Stimulated activated CD8-positive, alpha-beta memory T cell treated with anti-CD3 and anti-CD28 coated beads, Interleukin-15, amount 100 ng/mL, for 24 hours (primary cell): ENCODE measurements around the gene HES7.
A peak's percentile ranks its signal among the peaks of the same experiment; 100 is the strongest.

Experiments
- DNase-seq: peaks from one replicate; pipeline ENCODE4 v3.0.0-alpha.2; 2020; ENCODE audit warnings: low read depth

The HES7 gene

DNA sequence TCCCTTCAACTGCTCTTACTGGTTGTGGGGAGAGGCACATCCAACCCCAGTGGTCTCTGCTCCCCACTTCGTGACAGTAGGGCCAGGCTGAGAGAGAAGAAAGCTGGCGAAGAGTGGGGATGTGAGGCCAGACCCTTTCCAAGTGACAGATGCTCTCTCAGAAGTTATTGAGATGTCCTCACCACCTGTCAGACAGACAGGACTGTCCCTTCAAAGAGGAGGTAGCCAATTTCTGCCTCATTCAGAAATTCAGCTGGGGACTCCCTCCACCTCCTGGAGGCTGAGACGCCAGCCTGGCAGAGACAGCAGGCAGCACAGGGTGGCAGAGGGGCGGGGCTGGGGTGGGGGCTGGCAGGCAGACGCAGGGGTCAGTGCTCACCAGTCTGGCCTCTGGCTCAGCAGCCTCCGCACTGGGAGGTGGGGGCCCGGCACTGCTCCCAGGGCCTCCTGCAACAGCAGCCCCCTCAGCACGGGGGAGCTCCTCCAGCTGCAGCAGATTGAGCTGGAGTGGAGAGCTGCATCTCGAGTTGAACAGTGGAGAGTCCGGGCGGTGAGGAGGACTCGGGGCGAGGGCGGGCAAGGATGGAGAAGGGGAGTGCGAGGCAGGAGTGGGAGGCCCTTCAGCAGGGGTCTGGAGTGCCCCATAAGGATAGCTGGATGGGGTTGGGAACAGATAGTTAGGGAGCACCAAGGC, 19.1 kb upstream of the HES7 start:
- DNase-seq = no peak

DNA sequence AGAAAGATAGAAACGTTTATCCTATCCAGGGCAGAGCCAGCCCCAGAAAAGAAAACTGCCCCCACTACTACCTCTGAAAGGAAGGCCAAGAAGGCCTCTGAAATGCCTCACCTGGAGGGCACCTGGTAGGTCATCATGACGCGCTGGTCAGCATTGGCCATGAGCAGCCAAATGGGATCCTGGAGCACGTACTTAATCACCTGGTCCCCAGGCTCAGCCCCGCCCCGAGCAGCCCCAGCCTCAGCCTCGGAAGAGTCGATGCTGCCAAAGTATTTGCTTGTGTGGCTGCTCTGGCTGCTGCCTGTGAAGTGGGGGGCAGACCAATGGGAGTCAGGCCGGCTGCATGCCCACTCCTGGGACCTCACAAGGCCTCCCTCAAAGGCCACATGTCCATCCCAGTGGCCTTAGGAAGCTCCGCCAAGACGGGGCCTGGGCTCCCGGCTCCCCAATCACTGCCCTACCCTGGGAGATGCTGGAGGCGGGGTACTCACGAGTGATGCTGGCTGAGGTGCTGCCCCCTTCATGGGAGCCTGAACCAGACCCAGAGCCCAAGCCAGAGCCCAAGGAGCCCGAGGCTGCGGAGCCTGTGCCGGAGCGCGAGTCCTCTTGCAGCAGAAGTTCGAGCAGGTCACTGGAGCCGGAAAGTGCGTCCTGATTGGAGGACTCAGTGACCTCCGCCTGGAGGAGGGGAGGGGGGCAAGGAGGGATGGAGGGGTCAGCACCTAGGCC, 18.4 kb upstream of the HES7 start:
- no peak for DNase-seq

DNA sequence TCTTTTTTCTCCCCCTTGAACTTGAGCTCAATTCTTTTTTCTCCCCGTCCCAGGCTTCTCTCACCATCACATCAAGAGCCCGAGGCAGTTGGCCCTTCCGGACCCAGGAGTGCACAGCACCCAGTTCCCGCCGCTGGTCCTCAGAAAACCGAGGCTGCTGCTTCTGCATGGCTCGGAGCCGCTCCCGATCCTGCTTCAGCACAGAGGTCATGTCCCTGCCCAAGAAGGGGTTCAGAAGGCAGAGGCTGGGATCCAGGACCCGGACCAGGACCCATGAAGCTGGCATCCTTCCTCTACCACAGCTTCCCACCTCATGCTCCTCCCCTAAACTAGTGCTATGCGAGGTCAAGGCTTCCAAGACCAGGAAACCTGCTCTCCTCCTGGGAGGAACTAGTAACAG, 17.8 kb upstream of the HES7 start:
- no peak for DNase-seq

DNA sequence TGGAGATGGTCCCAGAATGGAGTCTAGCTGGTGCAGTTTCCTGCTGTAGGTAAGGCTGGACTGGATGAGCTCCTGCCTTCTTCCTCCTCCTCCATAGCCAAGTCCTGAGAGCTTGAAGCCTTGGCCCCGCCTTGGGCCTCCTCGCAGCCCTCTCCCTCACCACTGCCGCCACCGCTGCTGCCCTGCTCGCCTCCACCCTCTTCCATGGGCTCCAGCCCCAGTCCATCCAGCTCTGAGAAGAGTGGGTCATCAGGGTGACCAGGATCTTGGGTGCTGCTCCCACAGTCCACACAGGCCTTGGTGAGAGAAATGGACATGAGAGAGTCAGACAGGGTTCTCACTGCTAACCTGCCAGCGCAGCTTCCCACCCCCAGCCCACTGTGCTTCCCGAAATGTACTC, 17.1 kb upstream of the HES7 start:
- no peak for DNase-seq

DNA sequence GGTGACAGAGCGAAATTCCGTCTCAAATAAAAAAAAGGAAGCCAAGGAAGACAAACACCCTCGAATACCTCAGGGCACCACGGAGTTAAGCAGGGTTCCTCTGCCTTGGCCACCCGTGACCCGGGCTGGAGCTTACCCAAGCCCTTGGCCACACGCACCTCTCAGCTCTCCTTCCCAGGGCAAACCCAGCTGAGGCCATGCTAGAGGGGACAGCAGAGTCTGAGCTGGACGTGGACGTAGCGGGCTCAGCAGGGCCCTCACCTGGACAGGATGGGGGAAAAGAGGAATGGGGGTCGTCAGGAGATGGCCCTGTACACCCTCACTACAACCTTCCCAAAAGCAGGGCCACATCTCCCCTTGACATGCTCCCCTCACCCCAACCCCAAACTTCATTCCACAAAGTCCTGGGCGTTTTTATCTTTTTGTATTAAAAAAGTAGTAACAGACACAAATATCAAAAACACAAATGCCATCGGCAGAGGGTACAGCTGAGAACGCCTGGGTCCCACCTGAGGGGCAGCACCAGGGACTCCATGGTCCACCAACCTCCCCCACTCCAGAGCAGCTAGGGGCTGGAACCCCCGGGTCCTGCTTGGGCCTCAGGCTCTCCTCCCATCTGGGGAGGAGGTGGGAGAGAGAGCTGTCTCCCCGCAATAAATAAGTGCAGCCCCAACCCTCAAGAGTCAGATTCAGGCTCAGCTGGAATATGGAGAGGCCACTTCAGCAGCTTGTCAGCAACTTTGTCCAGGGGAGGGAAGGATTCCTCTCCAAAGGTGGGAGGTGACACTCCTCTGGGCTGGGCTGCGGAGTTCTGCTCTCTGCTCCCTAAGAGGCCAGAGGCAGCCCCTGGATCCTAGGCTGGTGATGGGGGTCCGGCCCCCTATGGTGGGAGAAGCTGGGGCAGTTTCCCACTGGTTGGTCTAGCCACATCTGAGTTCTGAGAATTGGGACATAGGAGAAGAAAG, 16.4 kb upstream of the HES7 start:
- DNase-seq = no peak

DNA sequence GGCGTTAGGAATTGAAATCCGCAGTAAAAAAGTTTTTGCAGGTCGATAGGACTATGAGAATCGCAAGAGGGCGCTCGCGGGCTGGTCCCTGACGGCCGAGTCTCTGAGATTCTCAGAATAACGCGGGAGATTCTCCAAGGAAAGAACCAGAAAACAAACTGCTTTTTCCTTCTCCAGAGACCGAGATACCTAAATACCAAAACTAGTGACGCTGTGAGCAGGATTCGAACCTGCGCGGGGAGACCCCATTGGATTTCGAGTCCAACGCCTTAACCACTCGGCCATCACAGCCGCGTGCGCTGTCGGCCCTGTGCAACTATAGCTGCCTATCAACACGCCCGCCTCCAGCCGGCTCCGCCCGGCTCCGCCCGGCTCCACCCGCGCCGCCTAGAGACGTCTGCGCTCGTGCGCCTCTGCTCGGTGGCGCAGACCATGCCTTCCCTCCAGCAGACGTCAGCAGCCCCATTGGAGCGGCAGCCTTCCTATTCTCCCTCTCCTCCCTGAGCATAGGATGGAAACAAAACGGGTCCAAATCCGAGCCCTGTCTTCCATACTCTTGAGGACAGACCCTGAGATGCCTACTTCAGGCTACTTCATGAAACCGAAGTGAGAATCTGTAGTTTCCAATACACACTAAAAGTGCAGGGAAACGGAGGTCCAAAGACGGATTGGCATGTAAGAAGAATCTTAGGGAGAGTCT, 14.9 kb upstream of the HES7 start:
- DNase-seq = peak; percentile 99

DNA sequence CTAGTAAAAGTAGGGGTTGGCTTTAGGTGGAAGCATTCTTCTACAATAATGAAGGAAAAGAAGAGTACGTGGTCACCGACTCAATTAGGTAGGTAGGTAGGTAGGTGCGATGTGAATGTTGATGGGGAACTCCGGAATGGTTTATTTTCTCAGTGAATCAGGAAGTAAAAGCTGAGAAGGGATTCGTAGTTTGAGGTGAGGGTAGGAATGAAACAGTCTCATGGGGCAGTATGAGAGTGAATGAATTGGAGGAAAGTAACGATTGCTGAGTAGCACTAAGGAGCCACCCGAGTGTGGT, 14.4 kb upstream of the HES7 start:
- DNase-seq = no peak

DNA sequence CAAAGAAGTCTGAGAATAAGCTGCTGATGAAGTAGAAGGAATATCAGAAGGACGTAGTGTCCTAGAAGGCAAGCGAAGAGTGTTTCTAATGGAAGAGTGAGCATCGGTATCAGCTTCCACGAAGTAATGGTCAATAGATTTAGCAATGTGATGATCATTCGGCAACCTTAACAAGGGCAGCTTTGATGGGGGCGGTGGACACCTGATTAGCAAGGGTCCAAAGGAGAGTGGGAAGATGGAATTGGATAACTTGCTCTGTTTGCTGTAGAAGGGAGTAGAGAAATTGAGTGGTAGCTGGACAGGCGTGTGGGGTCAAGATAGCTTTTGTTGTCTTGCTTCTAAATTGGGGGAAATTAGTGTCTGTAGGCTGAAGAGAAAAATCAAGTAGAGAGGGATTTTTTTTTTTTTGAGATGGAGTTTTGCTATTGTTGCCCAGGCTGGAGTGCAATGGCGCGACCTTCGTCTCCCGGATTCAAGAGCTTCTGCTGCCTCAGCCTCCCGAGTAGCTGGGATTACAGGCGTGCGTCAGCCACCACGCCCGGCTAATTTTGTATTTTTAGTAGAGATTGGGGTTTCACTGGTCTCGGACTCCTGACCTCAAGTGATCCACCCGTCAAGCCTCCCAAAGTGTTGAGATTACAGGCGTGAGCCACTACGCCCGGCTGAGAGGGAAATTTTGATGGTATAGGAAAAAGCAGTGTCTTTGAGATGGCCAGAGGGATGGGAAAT, 13.9 kb upstream of the HES7 start:
- DNase-seq = no peak

DNA sequence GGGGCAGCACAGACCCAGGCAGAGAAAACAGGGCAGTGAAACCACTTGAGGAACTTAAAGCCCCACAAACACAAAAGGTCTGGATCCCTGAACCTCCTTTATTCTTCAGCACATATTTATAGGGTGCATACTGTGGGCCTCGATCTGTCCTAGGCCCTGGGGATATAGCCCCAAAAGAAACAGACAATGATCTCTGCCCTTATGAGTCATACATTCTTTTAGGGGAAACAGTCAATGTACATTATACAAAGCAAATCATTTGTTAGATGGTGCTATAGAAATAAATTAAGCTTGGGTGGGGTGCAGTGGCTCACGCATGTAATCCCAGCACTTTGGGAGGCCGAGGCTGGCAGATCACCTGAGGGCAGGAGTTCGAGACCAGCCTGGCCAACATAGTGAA, 10.0 kb upstream of the HES7 start:
- no peak for DNase-seq

DNA sequence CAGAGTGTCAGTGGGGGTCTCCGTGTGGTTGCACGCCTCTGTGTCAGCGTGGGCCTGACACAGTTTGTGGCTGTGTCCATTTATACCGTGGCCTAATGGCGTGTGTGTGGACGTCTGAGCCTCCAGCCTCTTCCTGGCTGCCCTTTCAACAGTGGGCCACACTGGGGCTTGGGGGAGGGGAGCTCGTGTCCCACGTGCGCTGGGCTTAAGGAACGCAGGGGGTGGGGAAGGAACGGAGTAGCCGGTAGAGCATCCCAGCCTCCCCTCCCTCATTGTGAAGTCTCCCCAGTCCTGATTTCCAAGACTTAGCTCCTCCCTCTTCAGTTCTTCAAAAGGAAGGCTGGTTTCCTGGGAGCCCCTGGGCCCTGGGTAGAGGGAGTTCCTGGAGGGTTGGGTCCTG, 9.5 kb upstream of the HES7 start:
- no peak for DNase-seq

DNA sequence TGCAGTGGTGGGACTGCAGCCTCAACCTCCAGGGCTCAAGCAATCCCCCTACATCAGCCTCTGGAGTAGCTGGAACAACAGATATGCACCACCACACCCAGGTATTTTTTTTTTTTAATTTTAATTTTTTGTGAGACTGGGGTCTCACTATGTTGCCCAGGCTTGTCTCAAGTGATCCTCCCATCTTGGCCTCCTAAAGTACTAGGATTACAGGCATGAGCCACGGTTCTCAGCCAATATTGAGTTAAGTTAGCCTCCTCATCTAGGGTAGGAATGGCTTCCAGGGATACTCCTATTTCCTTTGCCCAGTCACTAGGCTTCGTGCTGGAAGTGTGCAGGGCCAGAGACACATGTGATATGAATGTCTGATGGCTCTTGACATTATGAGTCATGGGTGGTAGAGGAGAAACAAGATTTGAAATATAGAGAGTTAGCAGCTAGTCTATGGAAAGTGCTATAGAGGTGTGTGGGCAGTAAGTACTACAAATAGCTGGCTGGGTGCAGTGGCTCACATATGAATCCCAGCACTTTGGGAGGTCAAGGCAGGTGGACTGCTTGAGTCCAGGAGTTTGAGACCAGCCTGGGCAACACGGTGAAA, 8.0 kb upstream of the HES7 start:
- no peak for DNase-seq

DNA sequence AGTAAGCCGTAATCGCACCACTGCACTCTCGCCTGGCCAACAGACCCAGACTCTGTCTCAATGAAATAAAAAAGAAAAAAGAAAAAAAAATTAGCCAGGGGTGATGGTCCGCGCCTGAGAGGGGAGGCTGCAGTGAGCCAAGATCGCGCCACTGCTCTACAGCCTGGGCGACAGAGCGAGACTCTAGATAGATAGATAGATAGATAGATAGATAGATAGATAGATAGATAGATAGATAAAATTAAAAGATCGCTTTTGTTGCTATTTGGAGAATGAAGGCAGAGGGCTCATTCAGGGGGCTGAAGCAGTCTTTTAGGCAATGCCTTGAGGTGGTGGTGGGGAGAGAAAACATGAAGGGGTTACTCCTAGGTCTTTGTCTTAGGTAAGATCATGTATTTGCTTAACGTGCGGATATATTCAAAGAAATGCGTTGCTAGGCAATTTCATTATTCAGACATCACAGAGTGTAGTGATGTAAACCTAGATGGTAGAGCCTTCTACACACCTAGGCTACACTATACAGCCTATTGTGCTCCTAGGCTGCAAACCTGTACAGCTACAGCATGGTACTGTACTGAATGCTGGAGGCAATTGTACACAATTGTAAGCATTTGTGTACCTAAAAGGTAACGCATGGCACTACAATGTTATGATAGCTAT, 4.3 kb upstream of the HES7 start:
- no peak for DNase-seq

DNA sequence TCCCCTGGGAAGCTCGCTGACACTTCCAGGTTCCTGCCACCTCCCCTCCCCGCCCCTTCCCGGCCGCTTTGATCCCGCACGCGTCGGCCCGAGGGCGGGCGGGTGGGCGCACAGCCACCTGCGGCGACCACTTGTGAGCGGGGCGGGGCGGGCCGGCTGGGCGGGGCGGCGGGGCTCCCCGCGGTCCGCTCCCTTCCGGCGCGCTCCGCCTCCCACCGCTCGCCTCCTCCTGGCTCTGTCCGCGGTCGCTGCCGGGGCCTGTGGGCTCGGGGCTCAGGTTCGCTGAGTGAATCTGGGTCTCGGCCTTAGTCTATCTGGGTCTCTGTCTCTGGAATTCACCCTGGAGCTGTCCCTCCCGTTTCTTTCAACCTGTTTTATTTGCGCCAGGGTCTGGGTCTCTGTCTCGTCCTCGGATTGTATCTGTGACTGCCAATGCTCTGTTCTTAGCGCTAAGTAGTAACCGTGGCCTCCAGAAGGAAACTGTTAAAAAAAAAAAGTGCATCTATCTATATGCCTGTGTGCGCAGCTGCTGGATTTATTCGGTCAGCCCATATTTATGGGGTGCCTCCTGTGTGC, 2.7 kb upstream of the HES7 start:
- no peak for DNase-seq

DNA sequence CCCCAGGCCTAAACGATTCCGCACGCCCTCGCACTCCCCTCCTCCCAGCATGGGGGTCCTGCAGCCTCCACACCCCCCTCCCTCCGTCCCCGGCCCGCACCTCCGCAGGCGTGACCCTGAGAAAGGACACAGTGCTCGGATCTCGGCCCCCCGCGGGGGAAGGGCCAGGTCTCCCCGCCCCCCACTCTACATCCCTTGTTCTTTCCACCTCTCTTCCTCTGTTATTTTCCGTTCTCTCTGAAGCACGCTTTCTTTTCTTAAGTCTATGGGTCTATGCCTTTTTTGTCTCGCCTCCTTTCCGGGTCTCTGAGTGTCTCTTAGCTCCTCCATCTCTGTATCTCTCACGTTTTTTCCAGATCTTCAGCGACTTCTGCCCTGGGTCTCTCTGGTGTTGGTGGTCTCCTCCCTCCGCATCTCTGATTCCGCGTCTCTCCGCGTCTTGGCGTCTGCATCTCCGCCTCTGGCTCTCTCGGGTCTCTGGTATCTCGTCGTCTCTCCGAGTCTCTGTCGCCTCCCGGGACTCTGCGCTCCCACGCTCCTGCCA, 2.1 kb upstream of the HES7 start:
- no peak for DNase-seq

DNA sequence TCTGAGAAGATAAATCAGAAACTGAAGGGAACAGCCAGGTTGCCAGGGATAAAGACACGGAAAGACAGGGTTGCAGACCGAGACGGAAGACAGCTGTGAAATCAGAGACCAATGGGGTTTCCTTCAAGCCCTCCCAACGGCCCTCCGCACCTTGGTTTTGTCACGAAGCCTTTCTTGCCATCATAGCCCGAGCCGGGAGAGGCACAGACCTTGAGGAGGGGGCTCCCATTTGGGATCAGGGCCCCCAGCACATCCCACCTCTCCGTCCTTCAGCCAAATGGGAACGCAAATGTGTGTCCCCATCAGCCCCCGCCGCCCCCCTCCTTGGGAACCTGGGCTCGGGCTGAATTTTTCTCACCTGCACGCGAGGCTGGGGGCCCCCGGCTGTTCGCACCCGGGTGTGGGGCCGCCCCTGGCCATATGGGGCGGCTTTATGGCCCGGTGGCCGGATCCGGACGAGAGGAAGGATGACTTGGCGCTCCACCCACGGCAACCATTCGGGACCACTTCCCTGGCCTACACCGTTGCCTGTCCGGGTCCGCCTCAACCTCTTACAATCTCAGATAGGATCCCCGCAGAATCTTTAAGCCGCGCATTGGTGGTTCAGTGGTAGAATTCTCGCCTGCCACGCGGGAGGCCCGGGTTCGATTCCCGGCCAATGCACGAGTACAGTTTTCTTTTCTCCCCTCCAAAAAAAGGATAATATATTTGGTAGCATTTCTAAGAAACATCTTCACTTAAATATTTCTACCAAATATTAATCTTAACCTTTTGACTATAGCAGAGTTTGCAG, 1.4 kb upstream of the HES7 start:
- DNase-seq = peak; percentile 96

DNA sequence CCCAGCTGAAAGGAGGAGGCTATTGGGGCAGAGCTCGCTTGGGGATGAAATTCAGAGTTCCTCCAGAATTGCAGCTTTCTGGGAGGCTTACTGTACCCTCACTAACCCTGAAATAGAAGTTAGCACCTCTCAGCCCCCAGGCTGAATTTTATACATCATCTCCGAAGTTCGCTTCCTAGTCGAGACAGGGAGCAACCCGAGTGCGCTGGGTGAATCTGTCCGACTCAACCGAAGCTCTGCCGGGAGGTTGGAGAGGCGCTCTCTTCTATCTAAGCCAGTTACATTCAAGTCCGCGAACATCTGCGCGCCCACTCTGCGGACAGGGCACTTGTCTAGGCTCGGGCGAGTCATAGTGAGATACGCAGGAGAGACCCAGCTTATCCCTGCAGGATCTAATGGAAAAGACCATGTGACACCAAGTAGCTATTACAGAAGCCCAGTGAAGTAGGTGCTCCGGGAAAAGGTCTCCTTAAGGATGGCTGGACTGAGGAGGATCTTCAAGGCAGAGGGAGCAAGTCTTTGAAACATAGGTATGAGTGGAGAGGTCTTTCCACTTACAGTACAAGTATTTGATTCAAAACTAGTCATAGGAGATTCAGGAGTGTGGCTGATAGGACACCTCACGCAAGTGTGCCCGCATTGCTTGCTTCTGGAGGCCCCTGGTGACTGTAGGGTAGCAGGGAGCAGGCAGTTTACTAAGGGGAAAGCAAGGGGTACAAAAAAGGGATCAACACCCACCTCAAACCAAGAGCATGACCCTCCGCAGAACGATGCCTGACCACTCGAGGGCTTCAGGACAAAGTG, 646 bp upstream of the HES7 start:
- DNase-seq = no peak

DNA sequence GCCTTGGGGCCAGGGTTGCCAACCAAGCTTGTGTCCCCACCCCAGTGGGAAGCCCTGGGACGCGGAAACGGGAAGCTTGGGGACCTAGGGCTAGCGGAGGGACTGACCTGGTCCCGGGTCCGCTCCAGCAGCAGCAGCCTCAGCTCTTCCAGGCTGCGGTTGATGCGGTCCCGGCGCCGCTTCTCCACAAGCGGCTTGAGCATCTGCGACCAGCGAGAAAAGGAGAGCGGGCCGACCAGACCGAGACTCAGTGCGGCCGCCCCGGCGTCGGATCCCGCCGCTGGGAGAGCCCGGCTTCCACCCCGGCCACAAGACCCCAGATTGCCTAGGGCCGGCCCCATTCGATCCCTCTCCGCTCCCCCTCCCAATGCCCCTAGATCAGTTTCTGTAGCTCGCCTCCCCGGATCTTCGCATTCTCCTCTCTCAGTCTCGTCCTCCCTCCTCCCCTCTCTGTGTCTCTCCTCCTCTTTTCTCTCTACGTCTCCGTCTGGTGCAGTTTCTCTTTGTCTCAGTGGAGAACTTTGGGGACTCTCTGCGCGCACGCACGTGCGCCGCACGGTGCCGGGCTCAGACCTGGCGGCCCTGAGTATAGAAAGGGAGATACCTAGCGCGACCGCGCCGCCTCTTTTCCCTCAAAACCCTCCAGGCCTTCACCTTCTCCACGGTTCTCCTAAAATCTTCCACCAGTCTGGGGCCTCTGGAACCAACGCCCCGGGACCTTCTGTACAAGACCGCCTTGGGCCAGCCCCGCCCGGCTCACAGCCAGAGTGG, 797 bp downstream of the HES7 start:
- no peak for DNase-seq
